GM23338 (cell line): ENCODE measurements around the gene UTP11. TPM values are rescaled to one million over a fixed set of nuclear protein-coding genes. Genes with fewer than 3 reads are reported as not detected.

ENCODE experiments used
- CREB1 ChIP-seq: fragments of 250-450 bp; sonication (Bioruptor Pico); IDR thresholded peaks from 2 replicates; pipeline ENCODE4 v1.5.0; 2020; ENCODE audit warnings: low read depth, mild to moderate bottlenecking, moderate library complexity
- CTCF ChIP-seq, 2 experiments: fragments of 200-600 bp in 1 of 2; sonication (generic) in 1 of 2; conservative IDR thresholded peaks; 2 replicates each; pipeline versions ENCODE4 v1.5.1 to v1.6.1; 2016 to 2017; ENCODE audit warnings: antibody characterized with exemption in 2 of 2, low read depth in 2 of 2, mild to moderate bottlenecking in 2 of 2, moderate library complexity in 1 of 2
- EZH2 ChIP-seq: fragments of 200-600 bp; sonication (generic); IDR thresholded peaks from one replicate; pipeline ENCODE4 v1.8.0; 2017; ENCODE audit warnings: antibody characterized with exemption, mild to moderate bottlenecking, low read depth; ENCODE audit not compliant: unreplicated experiment
- EZH2phosphoT487 ChIP-seq: fragments of 200-600 bp; sonication (generic); IDR thresholded peaks from one replicate; pipeline ENCODE4 v1.8.1; 2018; ENCODE audit warnings: antibody characterized with exemption; ENCODE audit not compliant: unreplicated experiment
- REST ChIP-seq: IDR thresholded peaks from one replicate; pipeline ENCODE4 v1.6.1; 2018; ENCODE audit warnings: antibody characterized with exemption; ENCODE audit not compliant: unreplicated experiment
- ZNF462 ChIP-seq: fragments of 250-450 bp; sonication (Bioruptor Pico); IDR thresholded peaks from 2 replicates; pipeline ENCODE4 v1.5.0; 2020; ENCODE audit warnings: mild to moderate bottlenecking, moderate library complexity
- polyA plus RNA-seq: library from polyadenylated mRNA; unstranded; fragments of >200 nt; fragmentation: Nextera tagmentation; extraction: Ambion mirVana; gene quantifications from 2 replicates; pipeline ENCODE4 v1.2.1, GENCODE V29; 2016
- total RNA-seq: library from RNA; depleted of rRNA; stranded (reverse); fragments of >200 nt; shearing (Covaris generic); gene quantifications from 2 replicates; pipeline ENCODE4 v1.2.3, GENCODE V29; 2014

Gene UTP11
- total and polyA plus RNA-seq, 2 experiments from 2014 or later = 67.8 to 105 TPM

- no peak for TF ChIP-seq ZNF462 (CRISPR knock-in tag)
- no peak for TF ChIP-seq CTCF (conservative IDR thresholded peaks at IDR 0.05; ENCODE audit: low read depth in 2 of 2)
- no peak for TF ChIP-seq CREB1 (CRISPR knock-in tag)
- TF ChIP-seq EZH2 = no peak
- no peak for TF ChIP-seq REST
- TF ChIP-seq EZH2phosphoT487 = no peak
These were observed 48.8 kb downstream of the UTP11 start (continued) for GRCh38 chr1:38061290-38061689.
